Mucosa of descending colon (tissue), 3 donors: ENCODE measurements around the gene KCTD18. TPM values are rescaled to one million over a fixed set of nuclear protein-coding genes. Genes with fewer than 3 reads are reported as not detected.

Experiments used
- ATAC-seq: fragments of 200-7000 bp; cut with Tn5 transposase; one replicate; pipeline ENCODE4 v1.9.1; 2020; ENCODE audit warnings: mild to moderate bottlenecking, moderate library complexity
- DNase-seq, 3 donors: peaks; one replicate each; pipeline ENCODE4 v3.0.0-alpha.2; 2020
- H3K36me3 ChIP-seq: fragments of 200-600 bp; one replicate; pipeline ENCODE4 v1.8.0; 2021; ENCODE audit warnings: low read depth, mild to moderate bottlenecking
- H3K4me1 ChIP-seq: fragments of 200-600 bp; one replicate; pipeline ENCODE4 v1.8.0; 2021; ENCODE audit warnings: low read depth, mild to moderate bottlenecking
- H3K4me3 ChIP-seq: fragments of 200-600 bp; one replicate; pipeline ENCODE4 v1.8.0; 2021; ENCODE audit warnings: mild to moderate bottlenecking
- H3K9me3 ChIP-seq: fragments of 200-600 bp; one replicate; pipeline ENCODE4 v1.8.0; 2021; ENCODE audit warnings: mild to moderate bottlenecking
- intact Hi-C, 2 donors: fragments of 100-400 bp; cut with DNase I in 1 of 2; cut with micrococcal nuclease in 1 of 2; formaldehyde crosslinking; loops; one replicate each; pipeline versions ENCODE4 v1.11.0 to v1.11.1; 2022; cut with DNase I, micrococcal nuclease
- total RNA-seq, 3 donors: library from RNA; stranded (reverse); fragmentation: NEBNext Ultra II Directional in 2 of 3; extraction: Animal tissue kit (Norgen Biotek cat#: 25700) in 2 of 3; gene quantifications; one replicate each; pipeline versions ENCODE4 v1.2.1 to v1.2.4, GENCODE V29; 2021 to 2023
- TF ChIP-seq, protein P1 (sequence below): fragments of 200-600 bp; IDR thresholded peaks from one replicate; pipeline ENCODE4 v1.8.0; 2022; ENCODE audit warnings: antibody characterized with exemption, mild to moderate bottlenecking
- donor health status: DM: no; HTN: no; CAD: no; lungs with moderate emphysema.
- donor health status: DM: no; HTN: no; CAD: no.
- donor health status: DM: no; HTN: yes; CAD: no.

KCTD18 gene
- total RNA-seq, 3 donors from 2014 or later: 14.1 to 16.6 (median 14.8) TPM

DNA sequence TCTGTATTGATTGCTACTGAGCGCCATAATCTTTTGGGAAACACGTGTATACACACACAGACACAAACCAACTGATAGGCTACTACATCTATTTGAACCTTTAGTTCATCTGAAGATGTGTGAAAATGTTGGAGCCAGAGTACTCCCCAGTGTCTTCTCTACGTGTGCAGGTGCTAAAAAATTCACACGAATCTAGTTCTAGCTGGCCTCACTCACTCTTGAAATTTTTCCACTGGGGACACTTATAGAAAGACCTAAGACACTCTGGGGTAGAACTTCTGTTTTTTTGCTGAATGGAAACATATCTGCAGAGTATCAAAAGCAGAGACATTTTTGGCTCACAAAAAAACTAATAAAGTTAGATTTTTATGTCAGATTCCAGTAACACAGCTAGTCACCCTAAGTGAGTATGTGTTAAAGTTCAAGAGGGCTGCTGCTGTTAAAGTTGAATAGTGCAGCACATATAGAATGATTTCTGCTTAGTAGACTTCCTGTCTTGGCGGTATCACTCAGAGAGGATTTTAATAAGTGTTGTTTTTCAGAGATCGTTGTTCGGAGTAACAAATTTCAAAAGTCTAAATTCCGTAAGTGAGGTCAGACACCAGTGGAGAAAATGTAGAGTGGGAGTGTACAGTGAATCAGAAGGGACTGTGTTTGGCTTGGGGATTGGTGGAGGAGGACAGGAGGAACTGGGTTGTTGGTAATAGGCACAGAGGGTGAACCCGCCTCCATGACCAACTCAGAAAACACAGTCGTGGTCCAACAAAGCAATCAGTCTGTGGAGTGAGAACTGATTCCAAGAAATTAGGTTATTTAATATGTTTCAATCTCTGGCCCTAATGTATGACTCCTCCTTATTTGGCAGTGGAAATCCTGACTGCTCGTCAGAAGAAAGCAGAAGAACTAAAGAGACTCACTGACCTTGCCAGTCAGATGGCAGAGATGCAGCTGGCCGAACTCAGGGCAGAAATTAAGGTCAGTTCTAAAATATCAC is 43.1 kb downstream of the KCTD18 start:
- H3K36me3 ChIP-seq: no peaks in the 10 kb centered on the region

DNA sequence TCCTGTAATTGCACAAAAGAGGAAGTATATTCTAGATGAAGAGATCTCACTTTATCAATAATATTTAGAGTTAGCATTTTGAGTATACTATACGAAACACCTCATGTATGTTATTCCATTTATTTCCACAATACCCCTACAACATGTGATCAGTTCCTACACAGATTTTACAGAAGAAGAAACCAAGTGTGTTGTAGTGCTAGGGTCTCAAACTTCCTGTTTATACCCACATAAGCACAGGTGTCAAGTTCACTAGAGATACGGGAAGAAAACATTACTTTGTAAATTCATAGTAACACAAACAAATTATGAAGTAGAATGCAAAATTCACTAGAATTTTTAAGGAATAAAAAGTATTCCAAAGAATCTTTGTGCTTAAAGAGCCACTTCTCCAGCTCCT is 46.4 kb downstream of the KCTD18 start:
- intact Hi-C loops: no loop called here

More for the DNA sequence above, 43.1 kb downstream of the KCTD18 start:
- Histone ChIP-seq H3K4me1 (no peaks in the 10 kb centered on the region), H3K9me3 (no peaks in the 10 kb centered on the region), H3K4me3 (no peak overlapping the region)
- intact Hi-C loops: no loop called here
- TF ChIP-seq, protein P1, sequence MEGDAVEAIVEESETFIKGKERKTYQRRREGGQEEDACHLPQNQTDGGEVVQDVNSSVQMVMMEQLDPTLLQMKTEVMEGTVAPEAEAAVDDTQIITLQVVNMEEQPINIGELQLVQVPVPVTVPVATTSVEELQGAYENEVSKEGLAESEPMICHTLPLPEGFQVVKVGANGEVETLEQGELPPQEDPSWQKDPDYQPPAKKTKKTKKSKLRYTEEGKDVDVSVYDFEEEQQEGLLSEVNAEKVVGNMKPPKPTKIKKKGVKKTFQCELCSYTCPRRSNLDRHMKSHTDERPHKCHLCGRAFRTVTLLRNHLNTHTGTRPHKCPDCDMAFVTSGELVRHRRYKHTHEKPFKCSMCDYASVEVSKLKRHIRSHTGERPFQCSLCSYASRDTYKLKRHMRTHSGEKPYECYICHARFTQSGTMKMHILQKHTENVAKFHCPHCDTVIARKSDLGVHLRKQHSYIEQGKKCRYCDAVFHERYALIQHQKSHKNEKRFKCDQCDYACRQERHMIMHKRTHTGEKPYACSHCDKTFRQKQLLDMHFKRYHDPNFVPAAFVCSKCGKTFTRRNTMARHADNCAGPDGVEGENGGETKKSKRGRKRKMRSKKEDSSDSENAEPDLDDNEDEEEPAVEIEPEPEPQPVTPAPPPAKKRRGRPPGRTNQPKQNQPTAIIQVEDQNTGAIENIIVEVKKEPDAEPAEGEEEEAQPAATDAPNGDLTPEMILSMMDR: no peak
- DNase-seq: no peak
- peak; percentile 51 for ATAC-seq

DNA sequence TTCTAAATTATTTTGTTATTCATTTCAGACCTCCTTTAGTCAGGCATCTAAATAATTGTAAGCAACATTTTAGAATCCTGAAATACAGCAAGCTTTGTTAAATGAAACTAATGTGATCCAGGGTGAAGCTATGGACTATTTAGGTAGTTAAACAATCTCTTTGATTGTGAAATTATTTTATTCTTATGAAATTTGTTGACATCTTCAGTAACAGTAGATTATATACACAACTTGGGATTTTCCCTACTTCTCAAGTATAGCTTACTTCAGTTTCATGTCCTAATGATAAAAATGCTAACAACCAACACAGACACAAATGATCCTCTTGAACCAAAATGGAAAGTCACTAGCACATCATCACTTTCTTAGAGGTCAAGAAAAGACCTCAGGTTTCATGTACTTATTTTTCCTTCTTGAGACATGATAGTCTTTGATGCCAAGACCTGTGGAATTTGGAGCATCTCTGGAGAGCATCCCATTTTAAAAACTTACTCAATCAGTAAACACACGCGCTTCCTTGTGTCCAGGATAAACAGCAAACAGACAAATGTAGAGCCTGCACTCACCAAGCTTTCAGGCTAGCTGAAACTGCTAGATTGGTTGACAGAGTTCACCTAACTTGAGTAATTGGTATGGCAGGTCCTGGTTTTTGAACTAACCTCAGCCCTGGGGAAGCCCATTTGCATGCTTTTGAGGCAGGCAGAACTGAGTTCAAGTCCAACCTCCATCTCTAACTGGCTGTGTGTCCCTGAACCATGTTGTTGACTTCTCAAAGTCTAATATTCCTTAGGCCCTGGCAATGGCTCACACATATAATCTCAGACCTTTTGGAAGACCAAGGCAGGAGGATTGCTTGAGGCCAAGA is 47.8 kb downstream of the KCTD18 start:
- Histone ChIP-seq H3K4me1 (no peaks in the 10 kb centered on the region), H3K4me3 (no peak overlapping the region), H3K9me3 (no peaks in the 10 kb centered on the region), H3K36me3 (no peaks in the 10 kb centered on the region)
- DNase-seq: no peak
- no peak for ATAC-seq
- TF ChIP-seq, protein P1: no peak
- intact Hi-C loops: no loop called here

More for the DNA sequence above, 46.4 kb downstream of the KCTD18 start:
- Histone ChIP-seq H3K36me3 (no peaks in the 10 kb centered on the region), H3K9me3 (no peaks in the 10 kb centered on the region), H3K4me3 (no peak overlapping the region), H3K4me1 (no peaks in the 10 kb centered on the region)
- TF ChIP-seq, protein P1: no peak
- DNase-seq (no peak), ATAC-seq (no peak)

DNA sequence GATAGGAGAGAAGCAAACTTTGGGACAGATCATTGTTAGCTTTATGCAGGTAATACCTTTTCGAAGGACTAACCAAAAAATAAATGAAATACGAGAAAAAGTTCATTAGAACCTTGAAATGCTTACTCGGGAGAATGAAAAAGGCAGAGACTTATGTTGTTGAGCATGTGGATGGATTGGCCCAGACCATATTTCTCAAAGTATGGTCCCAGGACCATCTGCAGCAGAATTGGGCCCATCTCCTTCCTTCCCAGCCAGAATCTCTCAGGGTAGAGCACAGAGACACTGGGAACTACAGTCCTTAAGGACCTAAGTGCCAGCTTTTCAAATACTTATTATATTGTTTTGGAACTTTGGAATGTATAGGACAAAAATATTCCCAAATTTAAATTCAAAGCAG is 50.8 kb downstream of the KCTD18 start:
- DNase-seq: no peak
- H3K4me3 ChIP-seq: no peak overlapping the region
- no peak for ATAC-seq
- no peaks in the 10 kb centered on the region for H3K36me3 ChIP-seq
- TF ChIP-seq, protein P1: no peak
- no peaks in the 10 kb centered on the region for H3K4me1 ChIP-seq
- no peaks in the 10 kb centered on the region for H3K9me3 ChIP-seq
- intact Hi-C loops: no loop called here

DNA sequence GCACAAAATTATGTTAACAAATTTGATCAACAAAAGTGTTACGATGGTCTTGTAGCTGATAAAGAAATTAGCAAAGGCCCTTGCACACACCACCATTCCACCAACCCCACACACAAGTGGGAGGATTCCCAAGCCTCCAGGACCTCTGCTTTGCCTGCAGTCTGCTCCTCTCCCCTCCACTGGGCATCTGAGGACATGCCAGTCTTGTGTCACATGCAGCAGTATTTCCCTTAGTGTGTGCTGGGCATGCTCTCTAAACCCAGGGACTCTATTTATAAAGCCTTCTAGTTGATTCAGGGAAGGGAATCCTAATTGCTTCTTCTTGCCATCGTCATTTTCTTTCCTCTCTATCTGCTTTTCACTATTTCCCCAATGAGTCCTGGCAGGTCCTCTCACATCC is 53.3 kb downstream of the KCTD18 start:
- Histone ChIP-seq H3K9me3 (no peaks in the 10 kb centered on the region), H3K4me3 (no peak overlapping the region), H3K36me3 (no peaks in the 10 kb centered on the region), H3K4me1 (no peaks in the 10 kb centered on the region)
- TF ChIP-seq, protein P1: no peak
- intact Hi-C loops: no loop called here
- no peak for ATAC-seq
- DNase-seq: no peak
